ENCODE results near the gene EIF1AD. TPM values are rescaled to one million over a fixed set of nuclear protein-coding genes. Genes with fewer than 3 reads are reported as not detected.

Gene EIF1AD
- total RNA-seq, 4 donors from 2014 or later, result 29.3 to 35.0 (median 30.7) TPM

- Histone ChIP-seq H3K9me3 (no peaks in the 10 kb centered on the region), H3K4me1 (peaks cover 0 to 20% (median 7%) of the 10 kb centered on the region in 3 donors), H3K36me3 (no peaks in the 10 kb centered on the region), H3K27ac (no peak overlapping the region), H3K27me3 (peaks cover 13% of the 10 kb centered on the region), H3K4me3 (no peak overlapping the region)
- TF ChIP-seq POLR2A (IDR thresholded peaks at IDR 0.05), result no peak
- TF ChIP-seq EP300 (IDR thresholded peaks at IDR 0.05), result no peak
- no peak for TF ChIP-seq CTCF (IDR thresholded peaks at IDR 0.05)
- TF ChIP-seq POLR2AphosphoS5 (IDR thresholded peaks at IDR 0.05), result no peak
- ATAC-seq, result no peak
- 93 to 97% methylated on average over 16 to 17 of the region's 88 CpGs for WGBS, 2 donors (ENCODE audit: low coverage in 1 of 2)
These were observed 41.3 kb upstream of the EIF1AD start for GRCh38 chr11:66042996-66043906.

- H3K9me3 ChIP-seq, result no peaks in the 10 kb centered on the region
- H3K27ac ChIP-seq, result no peak overlapping the region
- peaks cover 13% of the 10 kb centered on the region for H3K27me3 ChIP-seq
- WGBS, 2 donors (ENCODE audit: low coverage in 1 of 2), result 87% methylated on average over 3 of the region's 81 CpGs; no CpG with 5 or more reads in 1 of the 2 donors
- peaks cover 0 to 12% (median 7%) of the 10 kb centered on the region in 3 donors for H3K4me1 ChIP-seq
- no peak for ATAC-seq
- no peak for TF ChIP-seq CTCF (IDR thresholded peaks at IDR 0.05)
- no peak for TF ChIP-seq POLR2A (IDR thresholded peaks at IDR 0.05)
- no peak for TF ChIP-seq EP300 (IDR thresholded peaks at IDR 0.05)
- TF ChIP-seq POLR2AphosphoS5 (IDR thresholded peaks at IDR 0.05), result no peak
- no peaks in the 10 kb centered on the region for H3K36me3 ChIP-seq
- no peak overlapping the region for H3K4me3 ChIP-seq
These were observed 40.5 kb upstream of the EIF1AD start for GRCh38 chr11:66042227-66042995.

- 83% methylated on average over 2 of the region's 3 CpGs; no CpG with 5 or more reads in 1 of the 2 donors for WGBS, 2 donors (ENCODE audit: low coverage in 1 of 2)
- no peak for ATAC-seq
- no peaks in the 10 kb centered on the region for H3K36me3 ChIP-seq
- no peaks in the 10 kb centered on the region for H3K4me1 ChIP-seq
- H3K4me3 ChIP-seq, result no peak overlapping the region
- no peaks in the 10 kb centered on the region for H3K9me3 ChIP-seq
- H3K27ac ChIP-seq, result no peak overlapping the region
- H3K27me3 ChIP-seq, result peaks cover 15% of the 10 kb centered on the region
- TF ChIP-seq CTCF (IDR thresholded peaks at IDR 0.05), result no peak
- no peak for TF ChIP-seq EP300 (IDR thresholded peaks at IDR 0.05)
- no peak for TF ChIP-seq POLR2AphosphoS5 (IDR thresholded peaks at IDR 0.05)
- TF ChIP-seq POLR2A (IDR thresholded peaks at IDR 0.05), result no peak
These were observed 37.8 kb upstream of the EIF1AD start for GRCh38 chr11:66039765-66040164.

GRCh38 chr11:66037327-66037726, 35.4 kb upstream of the EIF1AD start:
- no peak for ATAC-seq
- TF ChIP-seq POLR2AphosphoS5 (IDR thresholded peaks at IDR 0.05), result no peak
- H3K27me3 ChIP-seq, result peaks cover 19% of the 10 kb centered on the region
- H3K36me3 ChIP-seq, result no peaks in the 10 kb centered on the region
- H3K4me3 ChIP-seq, result no peak overlapping the region
- no peaks in the 10 kb centered on the region for H3K9me3 ChIP-seq
- H3K4me1 ChIP-seq, result no peaks in the 10 kb centered on the region
- no peak overlapping the region for H3K27ac ChIP-seq
- 67% methylated on average over 1 of the region's 3 CpGs; no CpG with 5 or more reads in 1 of the 2 donors for WGBS, 2 donors (ENCODE audit: low coverage in 1 of 2)

- Histone ChIP-seq H3K27ac (no peak overlapping the region), H3K9me3 (no peaks in the 10 kb centered on the region), H3K27me3 (peaks cover 22% of the 10 kb centered on the region), H3K36me3 (no peaks in the 10 kb centered on the region), H3K4me1 (no peaks in the 10 kb centered on the region), H3K4me3 (no peak overlapping the region)
- 79 to 88% methylated on average over 3 to 5 of the region's 5 CpGs for WGBS, 2 donors (ENCODE audit: low coverage in 1 of 2)
- TF ChIP-seq EP300 (IDR thresholded peaks at IDR 0.05) (no peak), POLR2AphosphoS5 (IDR thresholded peaks at IDR 0.05) (no peak), CTCF (IDR thresholded peaks at IDR 0.05) (no peak), POLR2A (IDR thresholded peaks at IDR 0.05) (no peak)
- no peak for ATAC-seq
These were observed 34.4 kb upstream of the EIF1AD start for GRCh38 chr11:66036334-66036710.
